K562 (cell line): ENCODE results near the gene EIF2AK2. TPM values are rescaled to one million over a fixed set of nuclear protein-coding genes. Genes with fewer than 3 reads are reported as not detected.
A peak's percentile ranks its signal among the peaks of the same experiment; 100 is the strongest.

ENCODE experiments used
- CLOCK ChIP-seq: fragments of 250-450 bp; sonication (Bioruptor Pico); IDR thresholded peaks from 2 replicates; pipeline ENCODE4 v1.4.0; 2020; ENCODE audit warnings: mild to moderate bottlenecking, moderate library complexity, borderline replicate concordance
- CREB5 ChIP-seq: fragments of 250-450 bp; sonication (Bioruptor Pico); IDR thresholded peaks from 2 replicates; pipeline ENCODE4 v1.5.0; 2020; ENCODE audit warnings: mild to moderate bottlenecking
- FOSL1 ChIP-seq: fragments of 200-800 bp; sonication (Bioruptor generic); conservative IDR thresholded peaks from 2 replicates; pipeline ENCODE4 v1.6.1; 2016; ENCODE audit warnings: missing genetic modification characterization, missing compliant biosample characterization
- HDAC8 ChIP-seq: fragments of 450-650 bp; IDR thresholded peaks from 2 replicates; pipeline ENCODE4 v1.6.1; 2016; ENCODE audit warnings: mild to moderate bottlenecking, missing genetic modification characterization, moderate library complexity, missing compliant biosample characterization
- KLF13 ChIP-seq: fragments of 450-650 bp; IDR thresholded peaks from 2 replicates; pipeline ENCODE4 v1.6.1; 2016; ENCODE audit warnings: missing genetic modification characterization, low read depth, mild to moderate bottlenecking, missing compliant biosample characterization, moderate library complexity, borderline replicate concordance
- LCOR ChIP-seq: sonication (generic); formaldehyde crosslinking; IDR thresholded peaks from 2 replicates; pipeline ENCODE4 v1.8.0; 2022; ENCODE audit warnings: mild to moderate bottlenecking, missing genetic modification reagents
- MEF2A ChIP-seq: IDR thresholded peaks from 2 replicates; pipeline ENCODE4 v1.6.1; 2011; ENCODE audit warnings: low read depth, mild to moderate bottlenecking, low read length, moderate library complexity; ENCODE audit not compliant: control insufficient read depth
- MTA1 ChIP-seq: fragments of 450-650 bp; IDR thresholded peaks from 2 replicates; pipeline ENCODE4 v1.6.1; 2017; ENCODE audit warnings: borderline replicate concordance
- POLR2AphosphoS2 ChIP-seq: IDR thresholded peaks from 2 replicates; pipeline ENCODE4 v1.6.1; 2012; ENCODE audit warnings: low read length, improper control_type of control experiment
- SFPQ ChIP-seq: fragments of 200-400 bp; formaldehyde crosslinking; IDR thresholded peaks from 2 replicates; pipeline ENCODE4 v1.6.1; 2017; ENCODE audit warnings: mild to moderate bottlenecking, low read depth, low read length, moderate library complexity
- THAP12 ChIP-seq: fragments of 250-450 bp; sonication (Bioruptor Pico); IDR thresholded peaks from 2 replicates; pipeline ENCODE4 v1.9.0; 2021; ENCODE audit warnings: mild to moderate bottlenecking, inconsistent platforms
- TRIM28 ChIP-seq: fragments of 450-650 bp; IDR thresholded peaks from 2 replicates; pipeline ENCODE4 v1.6.1; 2017
- ZBTB33 ChIP-seq: sonication (generic); formaldehyde crosslinking; IDR thresholded peaks from 2 replicates; pipeline ENCODE4 v1.8.1; 2023; ENCODE audit warnings: mild to moderate bottlenecking, missing genetic modification reagents
- ZNF174 ChIP-seq: fragments of 250-450 bp; sonication (Bioruptor Pico); IDR thresholded peaks from 2 replicates; pipeline ENCODE4 v1.4.0; 2020; ENCODE audit warnings: mild to moderate bottlenecking
- ZNF77 ChIP-seq: fragments of 250-450 bp; sonication (Bioruptor Pico); IDR thresholded peaks from 2 replicates; pipeline ENCODE4 v1.5.0; 2020
- ZZZ3 ChIP-seq: fragments of 450-650 bp; IDR thresholded peaks from 2 replicates; pipeline ENCODE4 v1.6.1; 2016; ENCODE audit warnings: antibody characterized with exemption, mild to moderate bottlenecking, moderate library complexity
- polyA plus RNA-seq, 8 experiments: library from polyadenylated mRNA; depleted of rRNA in 4 of 8; stranded (reverse) in 5 of 8; unstranded in 3 of 8; fragments of >200 nt; fragmentation: Nextera tagmentation in 2 of 8; fragmentation: Illumina TruSeq in 1 of 8; extraction: Ambion mirVana in 2 of 8; extraction: Trizol in 1 of 8; gene quantifications; 2 replicates each; pipeline versions ENCODE4 v1.2.1 to v1.2.3, GENCODE V29; 2011 to 2014; ENCODE audit warnings: inconsistent platforms in 1 of 8, missing spikeins in 1 of 8
- total RNA-seq, 7 experiments: library from RNA; depleted of rRNA in 6 of 7; stranded (reverse); fragments of >200 nt in 6 of 7; fragmentation: Illumina TruSeq in 2 of 7; extraction: Trizol in 2 of 7; gene quantifications; 2 replicates each; pipeline versions ENCODE4 v1.2.1 to v1.2.3, GENCODE V29; 2011 to 2021; ENCODE audit warnings: low replicate concordance in 1 of 7

The EIF2AK2 gene
- total and polyA plus RNA-seq, 9 of the 15 experiments (the other 6 are each of a cell fraction or from before 2014, with no cell fraction given), result 3.8 to 19.5 (median 13.3) TPM

GRCh38 chr2:37196320-37197195 lies 39.8 kb upstream of the EIF2AK2 start, which contains the start of gene CEBPZOS (continued):
- TF ChIP-seq THAP12 (CRISPR knock-in tag), result peak; percentile 73
- no peak for TF ChIP-seq HDAC8
- no peak for TF ChIP-seq CREB5 (CRISPR knock-in tag)
- no peak for TF ChIP-seq ZNF77
- TF ChIP-seq ZBTB33 (CRISPR knock-in tag), result no peak; the same call in 1 of the 2 replicates
- no peak for TF ChIP-seq MTA1
- TF ChIP-seq SFPQ, result no peak
- TF ChIP-seq MEF2A, result no peak
- TF ChIP-seq POLR2AphosphoS2, result no peak
- TF ChIP-seq TRIM28, result no peak
- no peak for TF ChIP-seq KLF13 (tag)
- no peak for TF ChIP-seq ZNF174 (CRISPR knock-in tag)
- no peak for TF ChIP-seq ZZZ3
- no peak for TF ChIP-seq LCOR (CRISPR knock-in tag)
- TF ChIP-seq FOSL1 (tag), result 0 out of 2 replicates have a peak, but pooled peaks have one; percentile 12
- TF ChIP-seq CLOCK (CRISPR knock-in tag), result no peak
